22Rv1 (cell line): Measurements from ENCODE around the gene D2HGDH.

Experiments
- ZFX ChIP-seq: fragments of 450-650 bp; IDR thresholded peaks from 2 replicates; pipeline ENCODE4 v1.6.1; 2017; ENCODE audit warnings: antibody characterized with exemption, borderline replicate concordance
- TF ChIP-seq, protein P1 (sequence below): fragments of 450-650 bp; IDR thresholded peaks from 2 replicates; pipeline ENCODE4 v1.5.1; 2017; ENCODE audit warnings: mild to moderate bottlenecking

DNA sequence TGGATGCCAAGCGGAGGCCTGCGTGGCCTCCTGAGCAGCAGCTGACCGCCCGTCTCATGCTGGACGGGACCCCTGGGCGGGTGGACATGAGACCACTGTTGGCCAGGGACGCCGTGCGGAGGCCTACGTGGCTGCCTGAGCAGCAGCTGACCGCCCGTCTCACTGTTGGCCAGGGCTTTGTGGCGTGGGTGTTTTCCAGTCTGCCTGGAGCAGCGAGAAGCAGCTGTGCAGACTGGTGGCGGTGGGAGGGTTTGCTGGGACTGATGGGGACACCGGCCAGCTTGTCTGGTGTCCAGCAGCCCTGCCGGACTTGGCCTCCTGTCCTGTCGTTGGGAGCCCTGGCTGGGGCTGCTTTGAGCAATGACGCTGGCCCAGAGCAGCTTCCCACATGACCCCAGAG lies 5.8 kb upstream of the D2HGDH start:
- TF ChIP-seq, protein P1, sequence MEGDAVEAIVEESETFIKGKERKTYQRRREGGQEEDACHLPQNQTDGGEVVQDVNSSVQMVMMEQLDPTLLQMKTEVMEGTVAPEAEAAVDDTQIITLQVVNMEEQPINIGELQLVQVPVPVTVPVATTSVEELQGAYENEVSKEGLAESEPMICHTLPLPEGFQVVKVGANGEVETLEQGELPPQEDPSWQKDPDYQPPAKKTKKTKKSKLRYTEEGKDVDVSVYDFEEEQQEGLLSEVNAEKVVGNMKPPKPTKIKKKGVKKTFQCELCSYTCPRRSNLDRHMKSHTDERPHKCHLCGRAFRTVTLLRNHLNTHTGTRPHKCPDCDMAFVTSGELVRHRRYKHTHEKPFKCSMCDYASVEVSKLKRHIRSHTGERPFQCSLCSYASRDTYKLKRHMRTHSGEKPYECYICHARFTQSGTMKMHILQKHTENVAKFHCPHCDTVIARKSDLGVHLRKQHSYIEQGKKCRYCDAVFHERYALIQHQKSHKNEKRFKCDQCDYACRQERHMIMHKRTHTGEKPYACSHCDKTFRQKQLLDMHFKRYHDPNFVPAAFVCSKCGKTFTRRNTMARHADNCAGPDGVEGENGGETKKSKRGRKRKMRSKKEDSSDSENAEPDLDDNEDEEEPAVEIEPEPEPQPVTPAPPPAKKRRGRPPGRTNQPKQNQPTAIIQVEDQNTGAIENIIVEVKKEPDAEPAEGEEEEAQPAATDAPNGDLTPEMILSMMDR: no peak
- no peak for TF ChIP-seq ZFX
